HepG2 (cell line): ENCODE data around the gene KIF24. TPM values are rescaled to one million over a fixed set of nuclear protein-coding genes. Genes with fewer than 3 reads are reported as not detected.
A peak's percentile ranks its signal among the peaks of the same experiment; 100 is the strongest.

ENCODE experiments used
- ATAC-seq: fragments of 200-7000 bp; cut with Tn5 transposase; 3 replicates; pipeline ENCODE4 v1.9.1; 2020; ENCODE audit warnings: mild to moderate bottlenecking, moderate library complexity
- BruUV-seq: library from RNA; stranded (reverse); fragments of 400-500 nt; replicated peaks from 2 replicates; lab custom pipeline; 2021; lab: Mats Ljungman, UMichigan
- CTCF ChIA-PET: fragments of 300-600 bp; formaldehyde crosslinking; extraction: SDS; loops from one replicate; lab custom pipeline; 2021; ENCODE audit warnings: low total read pairs, inconsistent platforms, low intra/inter-chr PET ratio; lab: Yijun Ruan, JAX
- POLR2A ChIA-PET: fragments of 350-600 bp; sonication (Branson Sonifier 250); formaldehyde crosslinking; loops from one replicate; lab custom pipeline; 2020; ENCODE audit warnings: antibody characterized with exemption, inconsistent platforms; lab: Yijun Ruan, JAX
- DNase-seq: peaks from one replicate; pipeline ENCODE4 v3.0.0-alpha.2; 2015; ENCODE audit warnings: low spot score
- FAIRE-seq: peaks from 3 replicates; lab custom pipeline; 2011; peaks lifted over from hg19 to GRCh38; lab: Jason Lieb, UNC
- H2AFZ ChIP-seq: one replicate; pipeline ENCODE4 v1.6.1; 2011; ENCODE audit warnings: low read length, inconsistent platforms
- H3K27ac ChIP-seq: fragments of 300-600 bp; 3 replicates; pipeline ENCODE4 v1.8.0; 2011; ENCODE audit warnings: mixed run types, mild to moderate bottlenecking, mixed read lengths, low read length, inconsistent platforms; ENCODE audit not compliant: insufficient read depth; ENCODE audit errors: extremely low read length
- H3K27me3 ChIP-seq, 2 experiments: fragments of 200-600 bp in 1 of 2; 2 replicates in 1 of 2; 3 replicates in 1 of 2; pipeline versions ENCODE4 v1.6.0 to v1.8.0; 2011; ENCODE audit warnings: low read length in 2 of 2, mild to moderate bottlenecking in 2 of 2, moderate library complexity in 2 of 2, inconsistent platforms in 1 of 2; ENCODE audit not compliant: insufficient read depth in 2 of 2, control insufficient read depth in 1 of 2
- H3K36me3 ChIP-seq, 2 experiments: fragments of 200-600 bp in 1 of 2; replicated peaks in 1 of 2; 2 replicates in 1 of 2; 3 replicates in 1 of 2; pipeline versions ENCODE4 v1.5.1 to v1.8.0; 2011; ENCODE audit warnings: low read length in 2 of 2, inconsistent platforms in 1 of 2; ENCODE audit not compliant: insufficient read depth in 2 of 2, control insufficient read depth in 1 of 2
- H3K4me1 ChIP-seq: 2 replicates; pipeline ENCODE4 v1.5.1; 2012; ENCODE audit warnings: low read length, inconsistent platforms; ENCODE audit not compliant: insufficient read depth
- H3K4me2 ChIP-seq: 2 replicates; pipeline ENCODE4 v1.6.0; 2011; ENCODE audit warnings: low read depth, low read length, inconsistent platforms
- H3K4me3 ChIP-seq, 3 experiments: fragments of 200-600 bp in 1 of 3; sonication (generic), shearing (Covaris generic) in 1 of 3; replicated peaks in 1 of 3; 2 replicates each; pipeline ENCODE4 v1.5.1; 2011 to 2016; ENCODE audit warnings: low read length in 3 of 3, inconsistent platforms in 2 of 3, low read depth in 2 of 3, mild to moderate bottlenecking in 2 of 3, control low read depth in 1 of 3, mixed read lengths in 1 of 3; ENCODE audit not compliant: insufficient read depth in 1 of 3
- H3K79me2 ChIP-seq: one replicate; pipeline ENCODE4 v1.6.1; 2011; ENCODE audit warnings: low read length, inconsistent platforms; ENCODE audit not compliant: insufficient read depth
- H3K9ac ChIP-seq: 2 replicates; pipeline ENCODE4 v1.6.0; 2011; ENCODE audit warnings: mild to moderate bottlenecking, low read depth, low read length, inconsistent platforms; ENCODE audit not compliant: insufficient read depth
- H3K9me3 ChIP-seq: 2 replicates; pipeline ENCODE4 v1.5.1; 2012; ENCODE audit warnings: mild to moderate bottlenecking, low read length
- H4K20me1 ChIP-seq: 2 replicates; pipeline ENCODE4 v1.6.0; 2011; ENCODE audit warnings: inconsistent platforms, mild to moderate bottlenecking, low read length, moderate library complexity; ENCODE audit not compliant: insufficient read depth
- FOXA3 ChIP-seq: IDR thresholded peaks from 2 replicates; pipeline ENCODE4 v1.6.1; 2016; ENCODE audit warnings: missing genetic modification reagents, missing compliant biosample characterization
- HNF4A ChIP-seq: sonication (generic); formaldehyde crosslinking; IDR thresholded peaks from 2 replicates; pipeline ENCODE4 v1.4.0; 2020; ENCODE audit warnings: missing genetic modification reagents
- HNRNPUL1 ChIP-seq: fragments of 200-400 bp; formaldehyde crosslinking; IDR thresholded peaks from 2 replicates; pipeline ENCODE4 v1.6.1; 2017; ENCODE audit warnings: low read depth, mild to moderate bottlenecking, low read length, moderate library complexity
- NR2F2 ChIP-seq: IDR thresholded peaks from 2 replicates; pipeline ENCODE4 v1.6.1; 2012; ENCODE audit warnings: low read depth, inconsistent platforms, borderline replicate concordance
- TRAFD1 ChIP-seq: sonication (generic); formaldehyde crosslinking; IDR thresholded peaks from 2 replicates; pipeline ENCODE4 v1.5.1; 2020; ENCODE audit warnings: missing genetic modification reagents, mild to moderate bottlenecking, borderline replicate concordance
- U2AF2 ChIP-seq: fragments of 200-400 bp; formaldehyde crosslinking; IDR thresholded peaks from 2 replicates; pipeline ENCODE4 v1.6.1; 2017; ENCODE audit warnings: low read depth, mild to moderate bottlenecking, low read length
- ZKSCAN8 ChIP-seq: IDR thresholded peaks from 2 replicates; pipeline ENCODE4 v1.6.1; 2016; ENCODE audit warnings: borderline replicate concordance, missing genetic modification reagents, missing compliant biosample characterization
- ZNF281 ChIP-seq: sonication (generic); formaldehyde crosslinking; IDR thresholded peaks from 2 replicates; pipeline ENCODE4 v1.4.0; 2020; ENCODE audit warnings: missing genetic modification reagents, borderline replicate concordance
- WGBS: methylation state at CpG from one replicate; pipeline ENCODE4 v1.1.6; 2017; ENCODE audit warnings: low lambda C conversion rate; 5-methylcytosine and 5-hydroxymethylcytosine counted together
- in situ Hi-C: cut with HindIII; loops from 2 replicates; pipeline ENCODE4 v1.10.0; 2017; ENCODE audit warnings: low pct_unique_long_range_greater_than_20kb; ENCODE audit not compliant: extremely low pct_ligation_motif_present
- intact Hi-C: fragments of 100-400 bp; cut with micrococcal nuclease; formaldehyde crosslinking; loops from one replicate; pipeline ENCODE4 v1.10.0; 2022; ENCODE audit not compliant: unreplicated experiment
- polyA plus RNA-seq, 8 experiments: library from polyadenylated mRNA; depleted of rRNA in 3 of 8; stranded (reverse) in 7 of 8; unstranded in 1 of 8; fragments of >200 nt; fragmentation: Illumina TruSeq in 4 of 8; extraction: Trizol in 4 of 8; gene quantifications; 2 replicates each; pipeline versions ENCODE4 v1.2.1 to v1.2.3, GENCODE V29; 2011 to 2016; ENCODE audit warnings: low read depth in 4 of 8, missing spikeins in 1 of 8, mixed read lengths in 1 of 8; ENCODE audit not compliant: insufficient read depth in 1 of 8
- total RNA-seq, 5 experiments: library from RNA; depleted of rRNA; stranded (reverse); fragments of >200 nt; fragmentation: Illumina TruSeq; extraction: Trizol; gene quantifications; 2 replicates each; pipeline ENCODE4 v1.2.3, GENCODE V29; 2016; ENCODE audit warnings: low read depth in 1 of 5

Gene KIF24
- total and polyA plus RNA-seq, 2 of the 13 experiments (the other 11 are each of a cell fraction or from before 2014, with no cell fraction given) = 1.1 to 3.0 TPM

- DNase-seq = no peak
- H2AFZ ChIP-seq = no peak overlapping the region
- no peak for FAIRE-seq
- no peak overlapping the region for H3K9ac ChIP-seq
- intact Hi-C loops = no loop called here
- no peaks in the 10 kb centered on the region for H4K20me1 ChIP-seq
- no peaks in the 10 kb centered on the region for H3K79me2 ChIP-seq
- peaks cover 6% of the 10 kb centered on the region; the same call in 1 of the 2 replicates for H3K9me3 ChIP-seq
- POLR2A ChIA-PET = interaction anchor here (1.6 kb wide), 1 partner anchor 10 kb away, joined by 7 read pairs; the partner anchor contains the start of gene MYORG
- TF ChIP-seq HNRNPUL1 (no peak), ZNF281 (peak; percentile 78; the same call in 1 of the 2 replicates), HNF4A (peak; percentile 54), FOXA3 (0 out of 2 replicates have a peak, but pooled peaks have one; percentile 14)
- H3K27me3 ChIP-seq = no peaks in the 10 kb centered on the region
- no peak overlapping the region for H3K4me3 ChIP-seq
- H3K4me1 ChIP-seq = peaks cover 36% of the 10 kb centered on the region
- peaks cover 17 to 22% of the 10 kb centered on the region in 2 experiments for H3K36me3 ChIP-seq
- no peak overlapping the region for H3K4me2 ChIP-seq
- BruUV-seq = no TSS peak
- ATAC-seq = peak; percentile 40; the same call in 1 of the 3 replicates
- in situ Hi-C loops = no loop called here
- 59% methylated on average over 2 of the region's 2 CpGs for WGBS
- H3K27ac ChIP-seq = no peak overlapping the region
- CTCF ChIA-PET = no interaction called here
These were observed 37.3 kb upstream of the KIF24 start for GRCh38 chr9:34366365-34366764.

- BruUV-seq = no TSS peak
- FAIRE-seq (no peak), DNase-seq (no peak), ATAC-seq (no peak)
- WGBS = 81% methylated on average over 2 of the region's 2 CpGs
- TF ChIP-seq NR2F2 = no peak
- no peak for TF ChIP-seq TRAFD1 (CRISPR knock-in tag)
- TF ChIP-seq U2AF2 = no peak
- TF ChIP-seq ZKSCAN8 (CRISPR knock-in tag) = no peak
- ChIA-PET CTCF (no interaction called here), POLR2A (interaction anchor here (1.0 kb wide), 1 partner anchor 9 kb away, joined by 3 read pairs; no protein-coding TSS in a partner anchor)
- no peak overlapping the region for H3K4me3 ChIP-seq
- peaks cover 6% of the 10 kb centered on the region; the same call in 1 of the 2 replicates for H3K9me3 ChIP-seq
- no peak overlapping the region for H3K4me2 ChIP-seq
- no peak overlapping the region for H3K9ac ChIP-seq
- H3K27ac ChIP-seq = no peak overlapping the region
- no peaks in the 10 kb centered on the region for H4K20me1 ChIP-seq
- H3K4me1 ChIP-seq = peaks cover 36% of the 10 kb centered on the region
- no peaks in the 10 kb centered on the region for H3K27me3 ChIP-seq
- intact Hi-C loops = no loop called here
- H3K36me3 ChIP-seq = peaks cover 6 to 12% of the 10 kb centered on the region in 2 experiments; a peak in 4 of 5 replicates
- no peak overlapping the region for H2AFZ ChIP-seq
- H3K79me2 ChIP-seq = no peaks in the 10 kb centered on the region
- in situ Hi-C loops = no loop called here
These were observed 36.2 kb upstream of the KIF24 start for GRCh38 chr9:34365282-34365681.
